22Rv1 (cell line): ENCODE measurements around the gene WDR33.
"Not testable (repeated sequence)": the region's sequence is repeated elsewhere in the genome, so short reads cannot be mapped to it uniquely, and the experiment has no call there.

ENCODE experiments used
- H3K27ac ChIP-seq: fragments of 450-650 bp; 2 replicates; pipeline ENCODE4 v1.5.1; 2017
- CTCF ChIP-seq: fragments of 450-650 bp; IDR thresholded peaks from 2 replicates; pipeline ENCODE4 v1.5.1; 2017; ENCODE audit warnings: mild to moderate bottlenecking
- ZFX ChIP-seq: fragments of 450-650 bp; IDR thresholded peaks from 2 replicates; pipeline ENCODE4 v1.6.1; 2017; ENCODE audit warnings: antibody characterized with exemption, borderline replicate concordance

WDR33 gene

DNA sequence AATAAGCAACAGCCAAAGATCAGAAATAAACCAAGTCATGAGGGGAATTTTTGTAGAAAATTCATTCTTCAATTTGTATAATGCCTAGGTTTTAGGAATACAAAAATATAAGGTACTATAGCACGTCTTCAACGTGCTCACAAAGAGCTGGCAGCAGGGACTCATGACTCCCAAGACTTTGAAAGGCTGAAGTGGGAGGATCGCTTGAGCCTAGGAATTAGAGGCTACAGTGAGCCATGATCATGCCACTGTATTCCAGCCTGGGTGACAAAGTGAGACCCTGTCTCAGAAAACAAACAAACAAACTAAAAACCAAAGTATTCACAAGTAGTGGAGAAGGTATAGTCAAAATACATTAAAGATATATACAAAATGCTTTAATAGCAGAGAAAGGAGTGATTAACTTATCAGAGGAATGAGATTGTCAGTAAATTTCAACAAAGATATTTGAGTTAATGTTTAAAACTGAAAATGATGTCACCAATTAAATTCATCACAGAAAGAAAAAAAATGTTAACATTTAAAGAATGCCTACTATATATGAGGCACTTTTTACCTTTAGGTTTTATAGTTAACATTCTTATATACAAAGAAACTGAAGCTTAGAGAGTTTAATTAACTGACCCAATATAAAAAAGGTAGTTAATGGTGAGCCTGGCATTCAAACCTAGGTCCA is 3.2 kb downstream of the WDR33 start:
- H3K27ac ChIP-seq = no peak overlapping the region
- TF ChIP-seq CTCF (no peak), ZFX (no peak)

DNA sequence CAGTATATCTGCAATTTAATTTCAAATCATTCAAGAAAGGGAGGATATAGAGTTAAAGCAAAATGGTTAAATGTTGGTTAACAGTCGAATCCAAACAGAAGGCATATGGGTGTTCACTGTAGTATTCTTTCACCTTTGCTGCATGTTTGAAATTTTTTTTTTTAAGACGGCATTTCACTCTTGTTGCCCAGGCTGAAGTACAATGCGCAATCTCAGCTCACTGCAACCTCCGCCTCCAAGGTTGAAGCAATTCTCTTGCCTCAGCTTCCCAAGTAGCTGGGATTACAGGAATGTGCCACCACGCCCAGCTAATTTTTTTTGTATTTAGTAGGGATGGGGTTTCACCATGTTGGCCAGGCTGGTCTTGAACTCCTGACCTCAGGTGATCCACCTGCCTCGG is 4.1 kb downstream of the WDR33 start:
- not testable (repeated sequence) for H3K27ac ChIP-seq

DNA sequence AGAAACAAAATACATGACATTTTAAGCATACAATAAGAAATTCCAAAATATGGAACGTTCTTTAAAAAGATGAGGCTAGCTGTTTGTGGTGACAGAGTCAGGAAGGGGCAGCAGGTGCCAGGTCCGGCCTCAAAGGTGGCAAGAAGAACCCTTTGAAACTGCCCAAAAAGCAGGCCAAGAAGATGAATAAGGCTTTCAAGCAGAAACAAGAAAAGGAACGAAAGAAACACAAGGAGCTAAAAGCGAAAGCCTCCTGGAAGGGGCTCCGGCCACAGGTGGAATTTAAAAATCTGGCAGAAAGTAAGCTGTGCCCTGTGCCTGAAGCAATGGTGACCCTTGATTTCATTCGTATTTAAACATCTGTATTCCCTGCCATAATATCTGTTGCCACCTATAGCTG is 5.5 kb downstream of the WDR33 start:
- no peak overlapping the region for H3K27ac ChIP-seq
- TF ChIP-seq CTCF = no peak
- TF ChIP-seq ZFX = no peak

DNA sequence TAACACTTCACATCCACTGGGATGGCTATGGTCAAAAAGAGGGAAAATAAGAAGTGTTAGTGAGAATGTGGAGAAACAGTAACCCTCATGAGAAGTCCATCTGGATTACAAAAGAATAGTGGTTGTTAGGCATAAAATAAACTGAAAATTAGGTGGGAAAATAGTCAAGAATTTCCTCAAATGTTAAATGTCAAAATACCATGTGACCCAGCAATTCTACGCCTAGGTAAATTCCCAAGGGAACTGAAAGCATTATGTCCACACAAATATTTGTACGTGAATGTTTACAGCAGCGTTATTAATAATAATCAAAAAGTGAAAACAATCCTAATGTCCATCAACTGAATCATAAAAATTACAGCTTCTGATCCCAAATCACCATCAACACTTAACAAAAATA is 11.0 kb downstream of the WDR33 start:
- no peak overlapping the region for H3K27ac ChIP-seq
- TF ChIP-seq CTCF = no peak
- TF ChIP-seq ZFX = no peak

DNA sequence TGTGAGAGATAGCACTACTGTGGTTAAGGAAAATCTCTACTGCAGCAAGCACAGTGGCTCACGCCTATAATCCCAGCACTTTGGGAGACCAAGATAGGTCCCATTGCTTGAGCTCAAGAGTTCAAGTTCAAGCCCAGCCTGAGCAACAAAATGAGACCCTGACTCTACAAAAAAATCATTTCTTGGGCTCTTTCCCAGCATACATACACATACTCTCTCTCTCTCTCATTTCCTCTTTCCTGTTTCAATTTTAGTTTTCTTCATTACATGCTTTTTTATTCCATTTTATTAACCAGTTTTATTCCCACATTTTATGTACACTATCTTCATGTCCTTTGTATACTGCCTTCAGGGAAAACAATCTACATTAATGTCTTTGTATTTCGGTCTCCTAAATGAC is 14.6 kb downstream of the WDR33 start:
- TF ChIP-seq CTCF = no peak
- TF ChIP-seq ZFX = no peak
- H3K27ac ChIP-seq = no peak overlapping the region

- H3K27ac ChIP-seq = not testable (repeated sequence)
These were observed 16.1 kb downstream of the WDR33 start for GRCh38 chr2:127794901-127795300.

GRCh38 chr2:127792805-127793204 is 18.2 kb downstream of the WDR33 start:
- TF ChIP-seq CTCF = no peak
- TF ChIP-seq ZFX = no peak
- H3K27ac ChIP-seq = no peak overlapping the region

DNA sequence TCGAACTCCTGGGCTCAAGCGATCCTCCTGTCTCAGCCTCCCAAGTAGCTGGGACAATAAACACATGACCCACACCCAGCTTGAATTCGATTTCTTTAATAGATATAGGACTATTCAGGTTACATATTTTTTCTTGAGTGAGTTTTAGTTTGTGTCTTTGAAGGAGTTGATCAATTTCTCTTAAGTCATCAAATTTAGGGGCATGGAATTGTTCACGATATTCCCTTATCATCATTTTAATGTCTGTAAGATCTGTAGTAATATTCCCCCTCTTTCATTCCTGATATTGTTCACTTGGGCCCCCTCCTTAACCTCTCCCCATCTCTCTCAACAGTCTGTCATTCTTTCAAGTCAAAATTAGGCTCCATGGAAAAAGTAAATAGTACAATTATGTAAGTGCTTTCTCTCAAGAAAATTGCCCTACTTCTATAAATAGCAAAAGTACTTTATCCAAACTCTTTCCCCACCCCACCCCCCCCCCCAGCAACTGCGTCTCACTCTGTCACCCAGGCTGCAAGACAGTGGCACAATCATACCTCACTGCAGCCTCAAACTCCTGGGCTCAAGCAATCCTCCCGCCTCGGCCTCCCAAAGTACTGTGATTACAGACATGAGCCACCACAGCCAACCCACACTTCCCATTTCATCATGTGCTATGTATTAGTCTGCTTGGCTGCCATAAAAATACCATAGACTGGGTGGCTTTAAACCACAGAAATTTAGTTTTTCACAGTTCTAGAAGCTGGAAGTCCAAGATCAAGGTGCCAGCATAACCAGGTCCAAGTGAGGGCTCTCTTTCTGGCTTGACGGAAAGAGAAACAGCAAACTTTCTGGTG is 20.1 kb downstream of the WDR33 start:
- TF ChIP-seq CTCF = no peak
- TF ChIP-seq ZFX = no peak
- no peak overlapping the region for H3K27ac ChIP-seq
